GM23248 (cell line): Measurements from ENCODE around the gene AFDN.

ENCODE experiments used
- EZH2 ChIP-seq: fragments of 200-600 bp; sonication (generic); IDR thresholded peaks from 2 replicates; pipeline ENCODE4 v1.6.1; 2018; ENCODE audit warnings: antibody characterized with exemption, mild to moderate bottlenecking; ENCODE audit not compliant: insufficient read depth, poor library complexity, severe bottlenecking
- EZH2phosphoT487 ChIP-seq: fragments of 200-600 bp; sonication (generic); IDR thresholded peaks from 2 replicates; pipeline ENCODE4 v1.6.1; 2018; ENCODE audit warnings: antibody characterized with exemption, moderate library complexity, mild to moderate bottlenecking, low read depth; ENCODE audit not compliant: insufficient read depth

DNA sequence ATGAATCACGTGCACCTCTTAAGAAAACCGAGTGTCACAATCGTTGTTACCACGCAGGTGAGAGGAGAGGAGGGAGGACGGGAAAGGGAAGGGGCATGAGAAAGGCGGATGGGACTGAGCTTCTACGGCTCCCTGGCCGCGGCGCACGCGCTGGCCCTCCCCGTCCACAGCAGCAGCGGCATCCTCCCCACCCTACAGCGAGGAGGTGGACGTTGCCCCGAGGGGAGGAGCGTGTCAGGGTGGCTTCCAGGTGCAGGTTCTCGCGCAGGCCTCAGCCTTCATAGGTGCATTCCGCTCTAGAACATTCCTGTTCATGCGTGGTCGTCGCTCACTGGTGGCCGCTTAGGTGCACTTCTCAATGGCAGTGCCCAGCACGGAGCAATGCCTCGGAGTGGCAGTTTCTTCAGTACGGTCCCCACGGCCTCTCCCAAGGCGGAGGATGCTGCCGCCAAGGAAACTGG, 29.7 kb upstream of the AFDN start:
- no peak for TF ChIP-seq EZH2
- no peak for TF ChIP-seq EZH2phosphoT487
